Suprapubic skin (tissue), 4 donors: ENCODE results near the gene SMAP1.

Source experiments
- EP300 ChIP-seq: sonication (generic); formaldehyde crosslinking; IDR thresholded peaks from one replicate; pipeline ENCODE4 v1.6.1; 2017; ENCODE audit warnings: antibody characterized with exemption
- POLR2A ChIP-seq, 2 donors: fragments of 450-650 bp; IDR thresholded peaks; one replicate each; pipeline ENCODE4 v1.6.1; 2017; ENCODE audit warnings: antibody characterized with exemption in 2 of 2, mild to moderate bottlenecking in 2 of 2, moderate library complexity in 2 of 2
- POLR2AphosphoS5 ChIP-seq, 3 donors: sonication (generic); formaldehyde crosslinking; IDR thresholded peaks; one replicate each; pipeline ENCODE4 v1.6.1; 2017; ENCODE audit warnings: antibody characterized with exemption in 3 of 3
- TF ChIP-seq, protein P1 (sequence below), 2 donors: fragments of 200-600 bp in 1 of 2; fragments of 450-650 bp in 1 of 2; sonication (generic) in 1 of 2; IDR thresholded peaks; one replicate each; pipeline ENCODE4 v1.5.1; 2016 to 2019; ENCODE audit warnings: antibody characterized with exemption in 2 of 2, mild to moderate bottlenecking in 1 of 2, moderate library complexity in 1 of 2

DNA sequence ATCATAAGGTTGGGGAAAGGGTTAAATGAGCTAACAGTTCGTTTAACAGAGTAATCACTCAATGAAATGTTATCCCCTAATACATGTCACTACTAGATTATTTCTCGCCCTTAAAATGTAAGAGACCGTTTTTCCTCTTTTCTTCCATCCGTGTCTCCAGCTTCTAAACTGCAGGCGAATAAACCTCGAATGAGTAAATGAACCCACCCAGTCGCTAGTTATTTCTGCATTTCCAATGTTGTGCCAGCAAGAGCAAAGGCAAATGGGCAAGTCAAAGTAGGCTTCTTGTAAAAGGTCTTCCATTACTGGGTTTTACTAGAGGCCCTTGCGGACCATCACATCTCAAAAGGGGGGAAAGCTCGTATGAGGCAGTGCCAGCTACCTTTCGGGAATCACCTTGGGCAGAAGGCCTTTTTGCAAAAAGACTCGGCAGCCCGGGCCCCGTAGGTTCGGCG, 400 bp upstream of the SMAP1 start:
- TF ChIP-seq, protein P1, sequence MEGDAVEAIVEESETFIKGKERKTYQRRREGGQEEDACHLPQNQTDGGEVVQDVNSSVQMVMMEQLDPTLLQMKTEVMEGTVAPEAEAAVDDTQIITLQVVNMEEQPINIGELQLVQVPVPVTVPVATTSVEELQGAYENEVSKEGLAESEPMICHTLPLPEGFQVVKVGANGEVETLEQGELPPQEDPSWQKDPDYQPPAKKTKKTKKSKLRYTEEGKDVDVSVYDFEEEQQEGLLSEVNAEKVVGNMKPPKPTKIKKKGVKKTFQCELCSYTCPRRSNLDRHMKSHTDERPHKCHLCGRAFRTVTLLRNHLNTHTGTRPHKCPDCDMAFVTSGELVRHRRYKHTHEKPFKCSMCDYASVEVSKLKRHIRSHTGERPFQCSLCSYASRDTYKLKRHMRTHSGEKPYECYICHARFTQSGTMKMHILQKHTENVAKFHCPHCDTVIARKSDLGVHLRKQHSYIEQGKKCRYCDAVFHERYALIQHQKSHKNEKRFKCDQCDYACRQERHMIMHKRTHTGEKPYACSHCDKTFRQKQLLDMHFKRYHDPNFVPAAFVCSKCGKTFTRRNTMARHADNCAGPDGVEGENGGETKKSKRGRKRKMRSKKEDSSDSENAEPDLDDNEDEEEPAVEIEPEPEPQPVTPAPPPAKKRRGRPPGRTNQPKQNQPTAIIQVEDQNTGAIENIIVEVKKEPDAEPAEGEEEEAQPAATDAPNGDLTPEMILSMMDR (IDR thresholded peaks at IDR 0.05): no peak
- TF ChIP-seq EP300 (no peak), POLR2AphosphoS5 (IDR thresholded peaks at IDR 0.05) (no peak), POLR2A (IDR thresholded peaks at IDR 0.05) (no peak)
